ENCODE results near the gene MAML3.

MAML3 gene

GRCh38 chr4:140071806-140072205 lies 82.2 kb downstream of the MAML3 start:
- DNase-seq (ENCODE audit: low spot score): no peak

GRCh38 chr4:140070973-140071372 lies 83.0 kb downstream of the MAML3 start:
- DNase-seq (ENCODE audit: low spot score): no peak

DNA sequence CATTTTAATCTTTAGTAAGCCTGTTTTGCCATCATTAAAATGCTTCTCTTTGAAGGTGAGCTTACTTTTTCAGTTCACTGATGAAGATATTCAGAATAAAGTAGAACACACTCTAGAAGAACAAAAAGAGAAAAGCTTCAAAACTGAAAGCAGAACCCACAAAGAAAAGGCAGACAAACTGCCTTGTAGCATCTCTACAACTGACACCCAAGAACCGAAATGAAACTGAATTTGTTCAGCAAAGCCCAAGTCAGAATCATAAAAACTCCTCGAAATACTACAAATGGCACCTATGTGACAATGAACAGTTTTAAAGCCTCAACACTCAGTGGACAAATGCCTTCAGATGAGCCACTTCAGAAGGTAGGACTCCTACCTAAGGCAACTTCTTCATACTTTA lies 83.6 kb downstream of the MAML3 start:
- no peak for DNase-seq (ENCODE audit: low spot score)

DNA sequence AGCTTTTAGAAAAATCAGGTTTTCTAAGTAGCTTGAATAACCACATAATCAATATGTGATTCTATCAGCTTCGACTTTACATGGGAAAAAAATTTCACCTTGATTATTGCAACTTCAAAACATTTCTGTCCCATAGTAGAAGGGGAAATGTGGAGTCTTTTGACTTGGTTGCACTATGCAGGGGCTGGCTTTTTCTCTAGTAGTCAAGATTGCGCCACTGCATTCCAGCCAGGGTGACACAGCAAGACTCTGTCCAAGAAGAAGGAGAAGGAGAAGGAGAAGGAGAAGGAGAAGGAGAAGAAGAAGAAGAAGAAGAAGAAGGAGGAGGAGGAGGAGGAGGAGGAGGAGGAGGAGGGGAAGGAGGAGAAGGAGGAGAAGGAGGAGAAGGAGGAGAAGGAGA lies 84.9 kb downstream of the MAML3 start:
- no peak for DNase-seq (ENCODE audit: low spot score)

GRCh38 chr4:140068271-140068670 lies 85.7 kb downstream of the MAML3 start:
- no peak for DNase-seq (ENCODE audit: low spot score)

GRCh38 chr4:140066031-140066930 lies 87.7 kb downstream of the MAML3 start:
- no peak for DNase-seq (ENCODE audit: low spot score)

- DNase-seq (ENCODE audit: low spot score): no peak
These were observed 88.6 kb downstream of the MAML3 start for GRCh38 chr4:140065393-140065792.

- no peak for DNase-seq (ENCODE audit: low spot score)
These were observed 92.2 kb downstream of the MAML3 start for GRCh38 chr4:140061659-140062289.

DNA sequence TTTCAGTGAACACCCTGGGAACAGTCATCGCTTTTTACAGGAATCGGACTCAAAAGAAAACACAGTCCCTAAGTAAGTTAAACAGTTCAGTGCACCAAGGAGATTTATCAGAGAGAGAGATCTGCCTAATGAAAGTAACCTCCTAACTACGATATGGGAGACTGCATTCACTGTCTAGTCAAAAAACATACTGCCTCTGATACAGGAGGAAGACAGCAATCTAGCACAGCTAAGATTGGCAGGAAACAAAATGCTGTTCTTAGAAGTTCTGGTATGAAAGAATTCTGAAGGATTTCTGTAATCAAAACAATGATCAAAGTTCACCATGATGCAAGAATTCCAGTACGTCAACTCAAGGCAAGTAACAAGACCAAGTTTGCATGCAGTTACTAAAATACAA lies 92.8 kb downstream of the MAML3 start:
- DNase-seq (ENCODE audit: low spot score): no peak

DNA sequence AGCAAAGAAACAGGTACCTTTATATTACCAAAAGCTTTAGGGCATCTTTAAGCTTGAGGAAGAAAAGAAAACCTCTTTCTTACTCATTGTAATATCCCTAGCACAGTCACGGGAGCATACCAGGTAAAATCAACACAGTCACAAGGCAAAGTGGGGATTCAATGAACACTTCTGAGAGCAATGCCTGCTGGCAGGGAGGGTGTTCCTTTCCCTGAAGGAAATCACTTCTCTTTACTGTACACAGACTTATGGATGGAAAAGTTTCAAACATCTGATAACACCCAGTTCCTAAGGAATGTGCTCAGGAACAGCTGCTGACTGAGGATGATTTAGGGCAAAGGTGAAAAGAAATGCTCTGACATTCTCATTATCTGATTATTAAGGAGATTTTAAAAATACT lies 94.8 kb downstream of the MAML3 start:
- DNase-seq (ENCODE audit: low spot score): no peak

- no peak for DNase-seq (ENCODE audit: low spot score)
These were observed 96.3 kb downstream of the MAML3 start for GRCh38 chr4:140057701-140058100.

- no peak for DNase-seq (ENCODE audit: low spot score)
These were observed 98.0 kb downstream of the MAML3 start for GRCh38 chr4:140056015-140056414.

GRCh38 chr4:140054861-140055260 lies 99.1 kb downstream of the MAML3 start:
- DNase-seq (ENCODE audit: low spot score): no peak

GRCh38 chr4:140053185-140053584 lies 100.8 kb downstream of the MAML3 start:
- no peak for DNase-seq (ENCODE audit: low spot score)

DNA sequence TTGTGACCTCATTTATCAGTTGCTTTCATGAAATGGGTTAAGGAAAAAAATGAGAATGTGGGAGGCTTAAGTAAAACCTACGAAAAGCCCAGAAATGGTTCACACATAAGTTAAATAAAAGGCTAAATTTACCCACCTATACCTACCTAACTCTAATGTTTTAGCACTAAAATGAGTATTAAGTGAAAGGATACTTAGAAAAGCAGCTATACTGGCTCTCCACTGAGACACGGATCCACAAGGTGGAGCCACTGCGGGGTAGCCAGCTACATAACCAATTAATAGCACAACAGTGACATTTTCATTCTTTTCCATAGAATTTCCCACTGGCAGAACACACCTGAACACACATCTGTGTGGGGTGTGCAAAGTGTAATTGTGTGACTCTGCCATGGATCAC lies 101.9 kb downstream of the MAML3 start:
- peak; percentile 11 for DNase-seq (ENCODE audit: low spot score)

GRCh38 chr4:140049849-140050637 lies 103.9 kb downstream of the MAML3 start:
- DNase-seq (ENCODE audit: low spot score): no peak

GRCh38 chr4:140049024-140049848 lies 104.7 kb downstream of the MAML3 start:
- DNase-seq (ENCODE audit: low spot score): no peak

DNA sequence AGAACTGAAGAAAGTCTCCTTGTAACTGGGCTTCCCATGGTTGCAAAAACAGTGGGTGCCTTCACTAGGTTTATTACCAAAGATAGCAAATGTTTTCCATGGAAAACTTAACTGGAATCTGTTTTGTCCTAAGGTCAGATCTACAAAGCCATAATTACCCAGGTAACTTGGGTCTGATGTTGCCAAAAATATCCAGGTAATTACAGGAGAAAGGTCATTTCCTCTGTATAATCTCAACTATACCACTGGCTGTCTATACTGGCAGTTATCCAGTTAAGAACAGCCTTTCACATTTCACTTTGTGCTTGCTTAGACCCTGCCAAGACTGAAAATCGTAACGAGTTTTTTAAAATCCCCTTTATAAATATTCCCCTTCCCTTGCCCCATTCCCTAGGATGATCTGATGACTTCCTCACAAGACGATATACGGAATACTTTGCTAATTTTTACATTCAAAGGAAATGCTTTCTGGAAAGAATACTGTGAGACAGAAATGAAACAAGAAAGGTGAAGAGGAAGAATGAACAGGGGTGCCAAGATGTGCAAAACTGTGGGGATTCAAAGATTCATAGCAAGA lies 105.5 kb downstream of the MAML3 start:
- DNase-seq (ENCODE audit: low spot score): no peak

DNA sequence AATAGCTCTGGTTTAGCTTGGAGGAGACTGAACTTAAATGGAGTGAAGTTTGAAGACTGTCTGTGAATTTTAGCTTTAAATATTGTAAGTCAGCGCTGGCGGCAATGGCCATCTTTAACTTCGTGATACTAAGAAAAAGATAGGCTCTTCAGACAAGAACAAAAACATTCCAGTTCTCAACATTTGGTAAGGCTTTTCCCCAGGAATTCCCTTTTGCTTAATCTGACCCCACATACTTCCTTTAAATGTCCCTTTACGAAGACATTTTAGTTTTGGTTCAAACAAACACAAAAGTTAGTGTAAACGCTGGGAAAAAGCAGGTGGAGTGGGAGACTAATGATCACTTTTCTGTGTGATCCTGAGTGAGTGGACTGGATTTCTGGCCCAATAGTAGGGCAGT lies 106.2 kb downstream of the MAML3 start:
- no peak for DNase-seq (ENCODE audit: low spot score)

GRCh38 chr4:140047017-140047640 lies 106.9 kb downstream of the MAML3 start:
- DNase-seq (ENCODE audit: low spot score): no peak

DNA sequence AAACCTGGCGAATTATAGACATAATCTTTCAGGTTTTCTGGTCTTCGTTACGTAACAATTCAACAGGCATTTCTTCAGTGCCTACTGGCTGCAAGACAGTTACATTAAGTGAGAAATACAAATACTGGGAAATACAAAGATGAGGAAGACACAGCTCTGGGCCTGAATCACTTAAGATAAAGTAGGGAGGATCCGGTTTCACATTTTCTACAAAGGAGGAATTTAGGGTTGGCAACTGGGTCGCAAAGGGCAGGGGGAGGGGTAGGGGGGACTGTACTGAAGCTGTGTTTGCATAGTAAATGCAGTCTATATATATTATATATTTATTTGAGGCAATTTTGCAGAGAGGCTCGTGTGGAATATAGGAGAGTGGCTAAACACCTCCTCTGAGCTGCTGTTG lies 107.4 kb downstream of the MAML3 start:
- DNase-seq (ENCODE audit: low spot score): no peak

Data from hematopoietic multipotent progenitor cell treated with erythropoietin and hydrocortisone succinate and interleukin-3 and kit ligand, for 15 days (in vitro differentiated cells).